A673 (cell line): Measurements from ENCODE around the gene OR7C1.
"Not testable (repeated sequence)": the region's sequence is repeated elsewhere in the genome, so short reads cannot be mapped to it uniquely, and the experiment has no call there.

ENCODE experiments used
- EZH2 ChIP-seq: fragments of 200-600 bp; sonication (generic); IDR thresholded peaks from 2 replicates; pipeline ENCODE4 v1.6.1; 2017; ENCODE audit warnings: borderline replicate concordance, low read depth, mild to moderate bottlenecking, mixed read lengths, antibody characterized with exemption, low read length; ENCODE audit not compliant: poor library complexity, severe bottlenecking
- TF ChIP-seq, protein P1 (sequence below): fragments of 300-800, 200-600 bp; sonication (generic); conservative IDR thresholded peaks from 2 replicates; pipeline ENCODE4 v1.5.1; 2017; ENCODE audit warnings: low read depth, mild to moderate bottlenecking, antibody characterized with exemption, low read length, moderate library complexity, mixed read lengths

DNA sequence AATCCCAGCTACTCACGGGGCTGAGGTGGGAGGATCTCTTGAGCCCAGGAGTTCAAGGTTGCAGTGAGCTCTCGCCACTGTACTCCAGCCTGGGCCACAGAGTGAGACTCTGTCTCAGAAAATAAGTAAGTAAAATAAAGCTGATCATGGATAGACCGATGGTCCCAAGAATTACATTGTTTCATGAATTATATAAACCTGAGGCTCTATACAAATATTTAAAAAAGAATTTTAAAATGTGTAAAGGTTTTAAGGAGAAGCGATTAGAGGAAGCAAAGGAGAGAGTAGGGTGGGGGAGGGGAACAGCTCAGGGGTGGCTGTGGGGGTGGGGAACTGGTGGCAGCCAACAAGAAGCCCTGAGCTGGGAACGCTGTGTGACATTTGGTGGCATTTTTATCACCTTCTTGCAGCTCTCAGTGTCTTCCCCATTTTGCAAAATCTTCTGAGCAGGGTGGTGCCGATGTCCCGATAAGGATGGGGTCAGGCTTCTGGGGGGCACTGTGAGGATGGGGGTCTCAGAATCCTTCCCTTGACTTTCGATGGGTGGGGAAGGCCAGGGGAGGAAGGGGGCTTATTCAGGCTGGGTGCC is 51.5 kb downstream of the OR7C1 start:
- TF ChIP-seq, protein P1, sequence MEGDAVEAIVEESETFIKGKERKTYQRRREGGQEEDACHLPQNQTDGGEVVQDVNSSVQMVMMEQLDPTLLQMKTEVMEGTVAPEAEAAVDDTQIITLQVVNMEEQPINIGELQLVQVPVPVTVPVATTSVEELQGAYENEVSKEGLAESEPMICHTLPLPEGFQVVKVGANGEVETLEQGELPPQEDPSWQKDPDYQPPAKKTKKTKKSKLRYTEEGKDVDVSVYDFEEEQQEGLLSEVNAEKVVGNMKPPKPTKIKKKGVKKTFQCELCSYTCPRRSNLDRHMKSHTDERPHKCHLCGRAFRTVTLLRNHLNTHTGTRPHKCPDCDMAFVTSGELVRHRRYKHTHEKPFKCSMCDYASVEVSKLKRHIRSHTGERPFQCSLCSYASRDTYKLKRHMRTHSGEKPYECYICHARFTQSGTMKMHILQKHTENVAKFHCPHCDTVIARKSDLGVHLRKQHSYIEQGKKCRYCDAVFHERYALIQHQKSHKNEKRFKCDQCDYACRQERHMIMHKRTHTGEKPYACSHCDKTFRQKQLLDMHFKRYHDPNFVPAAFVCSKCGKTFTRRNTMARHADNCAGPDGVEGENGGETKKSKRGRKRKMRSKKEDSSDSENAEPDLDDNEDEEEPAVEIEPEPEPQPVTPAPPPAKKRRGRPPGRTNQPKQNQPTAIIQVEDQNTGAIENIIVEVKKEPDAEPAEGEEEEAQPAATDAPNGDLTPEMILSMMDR = not testable (repeated sequence)
- TF ChIP-seq EZH2 = not testable (repeated sequence)
